Ureter (tissue), 1 donor: Measurements from ENCODE around the gene ACSM3. TPM values are rescaled to one million over a fixed set of nuclear protein-coding genes. Genes with fewer than 3 reads are reported as not detected.
"Not testable (repeated sequence)": the region's sequence is repeated elsewhere in the genome, so short reads cannot be mapped to it uniquely, and the experiment has no call there.

Experiments used
- DNase-seq: peaks from one replicate; pipeline ENCODE4 v3.0.0-alpha.2; 2020; ENCODE audit warnings: low spot score
- total RNA-seq: library from RNA; stranded (reverse); gene quantifications from one replicate; pipeline ENCODE4 v1.2.4, GENCODE V29; 2023
- donor health status: DM: yes; HTN: yes; CAD: no.

ACSM3 gene, protein sequence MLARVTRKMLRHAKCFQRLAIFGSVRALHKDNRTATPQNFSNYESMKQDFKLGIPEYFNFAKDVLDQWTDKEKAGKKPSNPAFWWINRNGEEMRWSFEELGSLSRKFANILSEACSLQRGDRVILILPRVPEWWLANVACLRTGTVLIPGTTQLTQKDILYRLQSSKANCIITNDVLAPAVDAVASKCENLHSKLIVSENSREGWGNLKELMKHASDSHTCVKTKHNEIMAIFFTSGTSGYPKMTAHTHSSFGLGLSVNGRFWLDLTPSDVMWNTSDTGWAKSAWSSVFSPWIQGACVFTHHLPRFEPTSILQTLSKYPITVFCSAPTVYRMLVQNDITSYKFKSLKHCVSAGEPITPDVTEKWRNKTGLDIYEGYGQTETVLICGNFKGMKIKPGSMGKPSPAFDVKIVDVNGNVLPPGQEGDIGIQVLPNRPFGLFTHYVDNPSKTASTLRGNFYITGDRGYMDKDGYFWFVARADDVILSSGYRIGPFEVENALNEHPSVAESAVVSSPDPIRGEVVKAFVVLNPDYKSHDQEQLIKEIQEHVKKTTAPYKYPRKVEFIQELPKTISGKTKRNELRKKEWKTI
- 30.6 TPM for total RNA-seq

DNA sequence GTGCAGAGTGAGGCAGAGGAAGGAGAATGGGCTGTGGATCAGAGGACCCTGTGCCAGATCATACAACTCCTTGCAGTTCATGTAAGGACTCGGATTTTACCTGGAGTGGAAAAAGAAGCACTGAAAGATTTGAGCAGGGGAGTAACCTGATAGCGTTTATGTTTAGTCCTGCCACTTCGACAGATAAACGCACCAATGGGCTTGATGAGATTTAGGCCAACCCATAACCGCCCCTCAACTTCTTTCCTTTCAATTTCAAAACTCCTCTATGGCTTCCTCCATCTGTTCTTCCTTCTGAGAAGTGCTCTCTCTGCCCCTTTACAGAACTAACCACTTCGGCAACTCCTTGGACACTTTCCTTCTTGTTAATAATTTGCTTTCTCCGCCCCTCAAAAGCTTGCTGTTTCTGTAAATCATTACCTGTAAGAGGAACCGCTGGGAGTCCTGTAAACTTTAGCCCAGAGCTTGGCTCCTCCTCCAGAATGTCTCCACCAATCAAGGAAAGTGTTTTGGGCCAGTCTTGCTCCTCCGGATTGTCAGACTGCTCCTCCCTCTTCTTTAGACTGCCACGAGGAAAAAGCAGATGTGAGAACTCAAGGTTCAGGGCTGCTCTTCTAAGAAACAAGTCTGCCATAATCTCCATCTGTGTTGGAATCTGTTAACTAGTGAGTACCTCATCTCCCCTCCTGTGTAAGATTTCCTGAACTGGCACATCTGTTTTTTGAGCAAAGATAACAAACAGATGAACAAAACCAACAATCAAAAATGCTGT lies at the start of gene ACSM3:
Gene ACSM3 (plus strand): TSS at position 554 of the 772 bp plus-strand sequence. CDS start 6,021 bp downstream, outside the sequence.
- peak; percentile 84 for DNase-seq

DNA sequence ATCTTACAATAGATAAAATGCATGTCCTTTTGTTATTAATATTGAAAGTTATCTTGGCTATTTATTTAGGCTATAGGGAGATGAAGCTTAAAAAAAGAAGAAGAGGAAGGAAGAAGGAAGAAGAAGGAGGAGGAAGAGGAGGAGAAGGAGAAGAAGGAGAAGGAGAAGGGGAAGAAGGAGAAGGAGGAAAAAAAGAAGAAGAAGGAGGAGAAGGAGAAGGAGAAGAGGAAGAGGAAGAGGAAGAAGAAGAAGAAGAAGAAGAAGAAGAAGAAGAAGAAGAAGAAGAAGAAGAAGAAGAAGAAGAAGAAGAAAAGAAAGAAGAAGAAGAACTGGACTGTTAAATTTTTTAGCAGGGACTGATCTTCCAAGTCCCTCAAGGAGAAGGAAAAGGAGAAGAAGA lies 46.1 kb upstream of the ACSM3 start:
- not testable (repeated sequence) for DNase-seq

DNA sequence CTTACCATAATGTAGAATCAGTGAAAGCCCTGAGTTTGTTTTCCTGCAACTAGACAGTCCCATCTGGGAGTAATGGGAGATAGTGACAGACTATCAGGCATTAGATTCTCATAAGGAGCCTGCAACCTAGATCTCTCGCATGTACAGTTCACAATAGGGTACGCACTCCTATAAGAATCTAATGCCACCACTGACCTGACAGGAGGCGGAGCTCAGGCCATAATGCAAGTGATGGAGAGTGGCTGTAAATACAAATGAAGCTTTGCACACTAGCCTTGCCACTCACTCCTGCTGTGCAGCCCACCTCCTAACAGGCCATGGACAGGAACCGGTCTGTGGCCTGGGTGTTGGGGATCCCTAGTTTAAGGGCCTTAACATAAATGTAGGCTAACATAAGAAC lies 43.6 kb upstream of the ACSM3 start:
- DNase-seq: no peak

DNA sequence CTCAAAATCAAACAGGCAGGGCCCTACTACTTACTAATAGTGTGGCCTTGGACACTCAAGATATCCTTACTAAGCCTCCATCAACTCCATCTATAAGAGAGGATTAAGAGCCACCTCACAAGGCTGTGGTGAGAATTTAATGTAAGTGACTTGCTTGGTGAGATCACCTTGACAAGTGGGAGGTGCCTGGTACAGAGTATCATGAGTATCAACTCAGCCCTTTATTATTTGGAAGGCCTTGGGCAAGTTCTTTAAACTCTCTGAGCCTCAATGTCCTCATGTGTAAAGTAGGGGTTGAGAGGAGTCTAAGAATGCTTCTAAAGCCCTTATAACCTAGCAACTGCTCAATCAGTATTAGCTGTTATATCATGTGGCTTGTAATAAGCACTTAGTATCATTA lies 37.2 kb upstream of the ACSM3 start:
- no peak for DNase-seq

DNA sequence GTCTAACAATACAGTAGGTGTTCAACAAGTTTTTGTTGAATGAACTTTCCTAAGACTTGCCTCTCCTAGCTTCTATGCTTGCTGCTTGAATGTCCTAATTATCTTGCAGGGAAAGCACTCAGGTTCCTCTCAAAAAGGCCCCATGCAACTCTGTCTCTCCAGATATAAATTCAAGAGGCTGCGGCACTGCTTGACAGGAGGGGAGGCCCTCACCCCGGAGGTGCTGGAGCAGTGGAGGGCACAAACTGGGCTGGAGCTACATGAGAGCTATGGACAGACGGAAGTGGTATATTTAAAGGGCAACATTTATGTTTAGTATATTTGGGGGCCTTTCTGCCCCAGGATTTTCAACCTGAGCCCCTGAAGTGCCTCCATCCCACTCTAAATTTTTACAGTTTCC lies 36.6 kb upstream of the ACSM3 start:
- DNase-seq: no peak

DNA sequence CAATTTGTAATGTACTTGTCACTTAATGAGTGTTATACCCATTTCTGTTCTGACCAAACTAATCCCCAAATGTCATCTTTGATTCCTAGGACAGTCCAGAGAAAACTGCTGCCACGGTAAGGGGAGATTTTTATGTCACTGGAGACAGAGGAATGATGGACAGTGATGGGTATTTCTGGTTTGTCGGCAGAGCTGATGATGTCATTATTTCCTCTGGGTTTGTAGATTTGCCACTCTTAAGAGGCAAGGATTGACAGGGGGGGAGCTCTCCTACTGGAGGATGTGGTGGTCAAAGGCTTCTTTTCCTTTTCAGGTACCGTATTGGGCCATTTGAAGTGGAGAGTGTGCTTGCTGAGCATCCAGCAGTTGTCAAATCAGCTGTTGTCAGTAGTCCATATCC lies 34.7 kb upstream of the ACSM3 start:
- no peak for DNase-seq

DNA sequence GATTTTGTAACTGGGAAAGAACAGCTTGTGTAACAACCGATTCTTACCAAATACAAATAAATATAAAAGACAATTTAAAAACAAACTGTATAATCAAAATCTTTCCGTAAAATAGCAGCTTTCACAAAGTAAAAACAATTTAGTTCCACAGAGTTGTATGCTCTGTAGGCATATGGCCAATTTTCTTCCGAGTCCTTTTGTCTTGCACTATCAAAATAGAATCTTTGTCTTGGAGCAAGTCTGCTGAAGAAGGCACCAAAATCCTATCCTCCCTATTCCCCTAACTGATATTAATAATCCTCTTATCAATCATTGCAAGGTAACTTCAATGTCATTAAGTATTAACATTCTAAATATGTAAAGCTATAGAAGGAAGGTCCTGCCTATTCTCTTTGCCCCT lies 29.8 kb upstream of the ACSM3 start:
- DNase-seq: no peak

DNA sequence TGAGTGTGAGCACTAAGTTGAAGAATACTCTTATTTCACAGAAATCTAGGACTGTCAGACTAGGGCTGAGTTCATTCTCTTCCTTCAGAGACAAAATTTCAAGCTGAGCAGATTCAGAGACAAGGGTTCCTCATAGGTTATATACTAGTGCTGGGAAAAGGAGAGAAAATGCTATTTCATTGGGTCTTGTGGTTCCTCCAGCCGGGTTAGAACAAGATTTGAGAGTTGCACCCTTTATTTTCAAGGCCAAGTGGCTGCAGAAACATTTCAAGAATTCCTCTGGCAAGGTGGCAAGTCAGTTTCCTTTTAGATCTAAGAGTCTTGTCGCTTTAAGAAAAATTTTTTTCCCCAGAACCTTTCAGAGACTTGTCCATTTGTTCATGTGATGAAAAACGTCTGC lies 29.0 kb upstream of the ACSM3 start:
- no peak for DNase-seq

DNA sequence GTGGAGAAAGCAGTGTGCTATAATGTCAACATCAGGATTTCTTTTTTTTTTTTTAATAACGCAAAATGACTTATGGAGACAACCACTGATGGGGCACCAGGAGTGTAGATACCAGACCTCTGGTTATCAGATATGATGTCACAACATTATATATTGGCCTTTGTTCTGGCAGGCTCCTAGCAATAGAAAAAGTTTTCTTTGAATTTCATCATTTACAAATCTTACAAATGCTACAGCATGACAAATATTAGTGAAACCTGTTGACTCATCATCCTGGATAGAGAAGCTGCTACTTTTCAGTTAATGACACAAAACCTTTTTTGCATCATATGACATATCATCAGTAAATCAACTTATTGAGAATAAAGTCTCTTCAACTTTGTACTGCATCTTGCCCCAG lies 28.3 kb upstream of the ACSM3 start:
- DNase-seq: no peak

DNA sequence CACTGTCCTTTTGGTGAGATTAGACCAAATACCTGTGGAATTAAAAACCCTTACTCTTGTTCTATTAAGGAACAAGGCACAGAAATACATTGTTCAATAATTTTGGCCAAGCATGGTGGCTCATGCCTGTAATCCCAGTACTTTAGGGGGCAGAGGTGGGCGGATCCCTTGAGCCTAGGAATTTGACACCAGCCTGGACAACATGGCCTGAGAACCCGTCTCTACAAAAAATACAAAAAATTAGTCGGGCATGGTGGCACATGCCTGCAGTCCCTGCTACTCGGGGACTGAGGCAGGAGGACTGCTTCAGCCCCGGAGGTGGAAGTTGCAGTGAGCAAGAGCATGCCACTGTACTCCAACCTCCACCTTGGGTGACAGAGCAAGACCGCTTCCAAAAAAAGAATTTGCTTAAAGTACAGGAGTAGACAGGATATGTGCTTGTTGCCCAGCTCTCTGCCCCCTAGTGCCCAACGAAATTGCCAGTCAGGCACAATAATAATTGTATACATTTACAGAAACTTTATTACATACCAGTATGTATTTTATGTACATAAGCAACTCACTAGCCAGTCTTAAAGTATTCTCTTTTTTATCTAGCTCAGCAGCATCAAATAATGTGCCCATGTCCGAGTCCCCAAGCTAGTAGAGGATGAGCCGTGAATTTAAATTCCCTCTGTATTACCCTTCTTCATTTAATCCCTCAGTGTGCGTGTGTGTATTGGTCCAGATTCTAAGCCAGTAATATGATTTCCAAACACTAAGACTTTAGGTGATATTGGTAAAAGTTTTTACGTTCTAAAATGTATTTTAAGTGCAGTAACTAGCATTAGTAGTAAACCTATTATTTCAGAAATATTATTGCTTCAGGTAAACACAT lies 23.6 kb upstream of the ACSM3 start:
- no peak for DNase-seq

DNA sequence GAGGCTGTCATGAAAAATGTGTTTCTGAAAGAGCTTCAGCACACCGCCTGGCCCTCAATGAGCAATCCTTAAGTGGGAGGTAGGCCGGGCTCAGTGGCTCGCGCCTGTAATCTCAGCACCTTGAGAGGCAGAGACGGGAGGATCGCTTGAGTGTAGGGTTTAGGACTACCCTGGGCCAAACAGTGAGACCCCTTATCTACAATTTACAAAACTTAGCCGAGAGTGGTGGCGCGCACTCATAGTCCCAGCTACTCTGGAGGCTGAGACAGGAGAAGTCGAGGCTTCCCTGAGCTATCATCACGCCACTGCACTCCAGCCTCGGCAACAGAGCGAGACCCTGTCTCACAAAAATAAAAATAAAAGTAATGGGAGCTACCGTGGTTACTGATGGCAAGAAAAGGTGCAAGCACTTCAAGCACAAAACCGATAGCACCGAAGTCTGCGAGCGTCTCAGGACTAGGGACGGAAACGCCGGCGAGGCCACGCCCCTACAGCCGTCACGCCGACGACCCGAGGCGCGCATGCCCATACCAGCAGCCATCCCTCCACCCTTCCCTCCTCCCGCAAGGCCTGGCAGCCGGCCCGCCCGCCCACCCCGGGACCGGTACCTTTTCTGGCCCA lies 22.8 kb upstream of the ACSM3 start:
- peak; percentile 92 for DNase-seq

DNA sequence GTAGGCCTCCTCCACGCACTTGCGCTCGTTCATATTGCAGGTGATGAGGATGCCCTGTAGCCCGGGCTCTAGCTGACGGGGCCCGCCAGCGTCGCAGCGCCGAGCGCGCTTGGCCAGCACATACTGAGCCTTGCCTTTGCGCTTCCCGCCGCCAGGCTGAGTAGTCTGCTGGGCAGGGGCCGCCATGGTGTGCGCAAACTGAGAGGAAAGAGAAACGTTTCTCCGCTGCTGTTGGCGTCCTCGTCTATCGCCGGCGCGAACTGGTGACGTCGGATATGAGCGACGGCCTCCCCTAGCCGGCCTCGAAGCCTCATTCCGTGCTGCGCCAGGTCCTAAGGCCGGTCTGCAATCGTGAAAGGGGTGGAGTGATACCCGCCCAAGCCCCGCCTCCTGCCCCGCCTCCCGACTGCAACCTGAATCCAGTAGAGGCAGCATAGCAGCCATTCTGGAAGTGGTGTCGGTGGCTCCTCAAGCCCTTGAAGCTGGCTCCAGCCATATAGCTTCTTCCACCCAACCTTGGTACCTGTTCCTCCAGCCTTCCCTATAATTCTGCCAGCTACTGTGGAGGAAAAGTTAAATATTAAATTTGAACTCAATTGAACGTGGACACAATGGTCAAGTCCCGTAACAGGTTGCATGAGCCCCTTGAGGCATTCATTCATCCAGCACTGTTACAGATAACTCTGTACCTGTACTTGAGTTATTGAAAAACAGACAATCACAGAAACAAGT lies 22.1 kb upstream of the ACSM3 start, which contains the start of gene THUMPD1:
Gene THUMPD1 (minus strand): TSS at position 265 of the 732 bp plus-strand sequence. CDS start 79 bp downstream, at position 186.
- DNase-seq: peak; percentile 97

DNA sequence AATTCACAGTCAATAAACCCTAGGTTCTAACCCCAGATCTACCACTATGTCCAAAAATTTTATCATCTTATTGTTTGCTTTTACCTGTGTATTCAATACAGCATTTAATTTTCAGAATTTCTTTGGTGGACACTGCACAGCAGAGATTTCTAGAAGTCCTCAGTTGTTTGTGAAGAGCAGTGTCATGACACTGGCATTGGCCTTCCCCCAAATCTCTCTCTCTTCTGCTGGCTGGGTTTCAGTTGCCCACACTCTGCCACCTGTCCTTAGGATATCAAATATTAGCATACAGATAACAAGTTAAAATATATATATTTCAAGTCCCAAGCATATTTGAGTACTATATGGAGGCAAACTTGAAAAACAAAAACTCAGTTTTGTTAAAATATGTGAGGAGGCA lies 20.2 kb upstream of the ACSM3 start:
- DNase-seq: no peak

DNA sequence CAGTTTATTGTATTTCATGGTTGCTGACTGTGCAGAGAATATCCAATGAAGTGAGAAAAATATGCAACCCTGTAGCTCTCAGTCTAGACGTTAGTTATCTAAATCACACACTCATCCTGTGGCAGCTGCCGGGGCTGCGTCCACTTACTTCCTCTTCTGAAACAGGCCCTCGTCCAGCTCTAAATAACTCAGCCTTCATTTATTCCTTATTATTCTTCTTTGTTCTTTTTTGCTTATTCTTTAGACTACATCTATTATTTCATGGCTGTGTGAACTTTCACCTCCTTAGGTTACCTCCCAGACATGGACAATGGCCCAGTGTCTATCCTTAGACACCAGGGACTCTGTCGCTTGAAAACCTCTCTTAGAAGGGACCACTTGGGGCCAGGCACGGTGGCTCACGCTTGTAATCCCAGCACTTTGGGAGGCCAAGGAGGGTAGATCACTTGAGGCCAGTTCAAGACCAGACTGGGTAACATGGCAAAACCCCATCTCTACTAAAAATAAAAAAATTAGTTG lies 18.8 kb upstream of the ACSM3 start:
- no peak for DNase-seq

DNA sequence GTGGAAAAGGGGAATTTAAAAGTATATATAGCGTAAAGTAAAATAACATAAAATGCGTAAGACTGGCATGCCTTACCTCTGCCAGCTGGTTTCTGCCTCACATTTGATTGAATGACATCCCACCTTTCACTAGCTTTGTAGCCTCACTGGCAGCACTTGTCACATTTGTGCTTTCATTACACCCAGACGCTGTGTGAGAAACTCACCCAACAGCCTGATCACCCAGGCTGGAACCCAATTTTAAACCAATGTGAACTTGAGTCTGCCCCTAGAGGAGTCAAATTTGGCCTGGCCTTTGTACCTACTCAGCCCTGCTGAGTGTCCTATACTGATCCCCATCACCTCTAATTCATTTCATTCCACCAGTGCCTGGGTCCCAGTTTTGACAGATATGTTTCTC lies 17.4 kb upstream of the ACSM3 start:
- DNase-seq: no peak

DNA sequence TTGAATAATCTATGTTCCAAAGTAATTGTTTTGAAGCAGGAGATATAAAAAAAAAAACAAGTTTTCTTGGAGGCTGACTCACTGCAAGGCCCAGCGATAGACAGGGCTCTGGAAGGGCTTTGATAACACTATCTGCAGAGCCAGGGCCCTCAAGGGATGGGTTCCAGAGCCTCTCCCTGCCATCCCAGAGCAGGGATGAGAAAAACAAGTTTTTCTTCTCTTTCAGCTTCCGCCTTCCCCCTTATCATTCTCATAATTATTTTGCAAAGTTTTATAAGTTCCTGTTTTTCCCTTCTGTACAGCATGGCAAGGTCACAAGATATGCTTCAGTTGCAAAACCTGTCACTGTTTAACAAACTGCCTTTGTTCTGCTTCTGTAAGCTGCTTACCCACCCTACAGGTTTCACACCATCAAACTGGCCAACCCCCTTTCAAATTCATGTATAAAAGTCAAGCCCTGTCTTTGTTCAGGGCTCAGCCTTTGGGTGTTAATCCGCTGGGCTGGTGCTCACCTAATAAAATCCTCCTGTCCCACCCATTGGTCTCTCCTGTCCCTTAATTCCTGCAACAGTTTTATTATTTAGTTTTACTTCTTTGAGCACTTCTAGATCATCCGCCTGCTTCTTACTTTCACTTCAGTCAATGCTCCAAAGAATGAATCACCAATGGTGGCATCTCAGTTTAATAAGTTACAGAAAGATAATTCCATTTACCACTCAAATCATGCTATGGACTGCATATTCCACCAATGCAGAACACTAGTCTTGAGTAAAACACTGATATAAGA lies 16.6 kb upstream of the ACSM3 start:
- no peak for DNase-seq

DNA sequence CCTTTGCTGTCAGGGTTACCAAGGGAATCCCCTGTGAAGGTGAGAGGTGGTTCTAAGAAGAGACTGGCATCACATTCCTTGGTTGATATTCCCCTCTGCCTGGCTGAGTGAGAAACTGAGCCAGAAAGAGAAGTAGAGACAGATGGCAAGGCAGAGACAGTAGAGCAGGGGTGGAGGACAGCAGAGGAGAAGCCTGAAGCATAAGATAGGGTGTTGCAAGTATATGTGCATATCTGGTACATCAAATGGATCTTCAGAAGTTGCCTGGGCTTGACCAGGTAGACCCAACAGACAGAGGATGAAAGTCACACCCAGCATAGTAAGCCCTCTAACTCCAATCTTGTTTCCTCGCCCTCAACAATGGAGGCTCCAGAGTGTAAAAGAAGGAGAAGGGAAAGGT lies 14.3 kb upstream of the ACSM3 start:
- DNase-seq: no peak

DNA sequence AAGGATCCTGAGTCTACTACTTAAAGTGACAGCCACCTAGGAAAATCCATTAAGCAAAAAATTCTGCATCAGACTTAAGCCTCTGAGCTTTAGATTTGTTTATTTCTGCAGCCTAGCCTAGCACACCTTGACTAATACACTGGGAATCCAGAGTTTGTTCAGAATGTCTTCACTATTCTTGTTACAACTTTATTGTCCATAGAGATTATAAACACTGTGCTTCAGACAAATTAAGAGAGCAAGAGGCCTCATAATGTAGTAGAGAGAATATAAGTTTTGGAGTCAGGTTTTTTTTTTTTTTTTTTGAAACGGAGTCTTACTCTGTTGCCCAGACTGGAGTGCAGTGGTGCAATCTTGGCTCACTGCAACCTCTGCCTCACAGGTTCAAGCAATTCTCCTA lies 13.3 kb upstream of the ACSM3 start:
- no peak for DNase-seq

DNA sequence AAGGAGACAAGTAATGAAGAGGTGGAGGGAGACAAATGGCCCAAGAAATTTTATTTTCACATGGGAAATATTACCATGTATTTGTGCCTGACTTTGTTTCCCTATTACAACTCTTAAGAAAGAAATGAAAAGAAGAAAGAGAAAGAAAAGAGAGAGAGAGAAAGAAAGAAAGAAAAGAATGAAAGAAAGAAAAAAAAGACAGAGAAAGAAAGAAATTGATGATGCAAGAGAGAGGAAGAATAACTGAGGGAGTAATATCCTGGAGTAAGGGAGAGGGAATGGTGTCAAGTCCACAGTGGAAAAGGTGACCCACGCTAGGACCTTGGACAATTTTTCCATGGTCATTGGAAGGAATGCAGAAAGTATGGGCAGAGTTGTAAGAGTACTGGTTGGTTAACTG lies 10.1 kb upstream of the ACSM3 start:
- DNase-seq: no peak
